CD4-positive, alpha-beta T cell treated with Interleukin-6 at 100 ng/mL for 8 hours (primary cell): ENCODE data around the gene CTDNEP1.

Experiments
- DNase-seq: peaks from one replicate; pipeline ENCODE4 v3.0.0-alpha.2; 2020; ENCODE audit warnings: mixed read lengths, low spot score

The CTDNEP1 gene

DNA sequence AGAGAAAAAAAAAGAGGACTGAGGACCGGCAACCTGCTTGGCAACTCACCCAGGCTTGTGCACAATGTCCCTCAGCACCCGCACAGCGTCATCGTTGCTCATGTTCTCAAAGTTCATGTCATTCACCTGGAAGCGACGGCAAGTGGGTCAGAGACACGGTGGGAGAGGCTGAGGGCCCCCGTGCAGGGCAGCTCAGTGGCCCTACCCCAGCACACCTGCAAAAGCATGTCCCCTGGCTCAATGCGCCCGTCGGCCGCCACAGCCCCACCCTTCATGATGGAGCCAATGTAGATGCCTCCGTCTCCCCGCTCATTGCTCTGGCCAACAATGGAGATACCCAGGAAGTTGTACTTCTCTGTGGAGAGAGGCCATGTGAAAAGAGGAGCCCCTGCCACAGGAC is 22.6 kb downstream of the CTDNEP1 start:
- no peak for DNase-seq

DNA sequence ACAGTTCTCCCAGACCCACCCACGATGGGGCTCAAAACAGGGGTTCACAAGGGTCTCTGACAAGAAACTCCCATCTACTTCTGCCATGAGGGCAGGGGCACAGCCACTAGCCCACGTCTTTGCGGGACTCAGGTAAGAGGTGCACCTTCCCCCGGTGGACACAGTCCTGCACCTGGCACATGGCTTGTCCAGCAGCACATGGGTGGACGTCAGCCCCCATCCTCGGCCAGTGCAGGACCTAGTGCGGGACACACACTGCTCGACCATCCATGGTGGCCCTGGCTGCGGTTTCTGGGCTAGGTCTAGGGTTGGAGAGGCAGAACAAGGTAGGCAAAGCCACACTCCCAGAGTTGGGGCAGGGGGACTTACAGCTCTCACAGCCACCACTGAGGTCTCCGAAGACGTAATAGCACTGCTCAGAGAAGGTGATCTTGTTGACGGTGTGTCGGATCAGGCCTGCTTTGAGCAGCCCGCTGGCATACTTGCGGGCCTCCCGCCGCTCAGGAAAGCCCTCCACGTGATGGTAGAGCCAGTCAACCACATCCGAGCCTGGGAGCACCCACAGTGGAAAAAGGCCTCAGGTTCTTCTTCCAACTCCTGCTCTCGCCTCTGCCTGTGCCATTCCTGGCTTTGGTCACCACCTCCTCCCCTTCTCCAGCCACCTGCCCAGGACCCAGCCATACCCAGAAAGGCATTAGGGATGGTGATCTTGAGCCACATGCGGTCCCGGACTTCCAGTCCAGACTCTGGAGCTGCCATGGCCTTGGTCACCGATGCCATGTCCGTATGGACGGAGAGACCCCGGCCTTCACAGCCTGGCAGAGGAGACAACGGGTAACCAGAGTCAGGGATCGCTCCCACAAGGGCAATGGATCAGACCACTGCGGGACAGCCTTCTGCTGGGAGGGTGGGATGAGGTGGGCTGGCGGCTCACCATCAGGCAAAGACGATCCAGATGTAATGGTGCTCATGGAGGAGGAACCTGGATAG is 24.5 kb downstream of the CTDNEP1 start:
- DNase-seq, result no peak

DNA sequence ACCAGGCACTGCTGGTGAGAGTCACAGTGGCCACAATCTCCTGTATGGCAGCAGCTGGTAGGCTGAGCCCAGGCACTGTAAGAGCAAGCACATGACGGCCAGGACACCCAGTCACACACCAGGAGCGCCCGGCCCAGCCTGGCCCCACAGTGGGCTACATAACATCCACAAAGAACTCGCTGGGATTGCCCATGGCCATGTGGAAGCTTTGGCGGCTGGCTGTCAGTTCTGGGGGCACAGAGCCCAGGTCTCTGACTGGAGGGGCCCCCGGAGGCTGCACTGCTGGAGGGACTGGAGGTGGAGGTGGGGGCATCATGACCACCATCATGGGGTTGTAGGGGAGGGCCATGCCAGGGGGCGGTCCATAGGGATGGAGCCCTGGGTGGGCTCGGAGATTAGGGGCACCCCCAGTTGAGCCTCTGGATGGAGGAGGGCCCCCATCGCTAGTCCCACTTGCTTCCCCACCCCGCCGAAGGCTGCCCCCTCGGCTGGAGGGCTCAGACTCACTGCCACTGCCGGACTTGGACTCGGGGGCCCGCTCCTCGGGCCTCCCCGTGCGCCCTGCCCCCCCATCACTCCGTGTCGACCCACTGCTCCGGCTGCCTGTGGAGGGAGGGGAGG is 25.7 kb downstream of the CTDNEP1 start:
- no peak for DNase-seq

DNA sequence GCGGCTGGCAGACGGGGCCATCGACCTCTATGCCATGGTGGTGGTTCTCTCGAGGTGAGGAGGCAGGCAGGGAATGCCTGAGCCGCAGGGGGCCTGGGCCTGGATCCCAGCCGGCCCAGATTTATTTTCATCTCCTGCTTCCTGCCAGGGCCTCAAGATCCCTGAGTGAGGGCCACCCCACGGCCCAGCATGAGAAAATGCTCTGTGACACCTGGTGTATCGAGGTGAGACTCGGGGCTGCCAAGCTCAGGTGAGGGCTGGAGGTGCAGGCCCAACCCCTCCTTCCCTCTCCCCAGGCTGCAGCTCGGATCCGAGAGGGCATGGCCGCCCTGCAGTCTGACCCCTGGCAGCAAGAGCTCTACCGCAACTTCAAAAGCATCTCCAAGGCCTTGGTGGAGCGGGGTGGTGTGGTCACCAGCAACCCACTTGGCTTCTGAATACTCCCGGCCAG is 26.8 kb downstream of the CTDNEP1 start:
- DNase-seq, result no peak

DNA sequence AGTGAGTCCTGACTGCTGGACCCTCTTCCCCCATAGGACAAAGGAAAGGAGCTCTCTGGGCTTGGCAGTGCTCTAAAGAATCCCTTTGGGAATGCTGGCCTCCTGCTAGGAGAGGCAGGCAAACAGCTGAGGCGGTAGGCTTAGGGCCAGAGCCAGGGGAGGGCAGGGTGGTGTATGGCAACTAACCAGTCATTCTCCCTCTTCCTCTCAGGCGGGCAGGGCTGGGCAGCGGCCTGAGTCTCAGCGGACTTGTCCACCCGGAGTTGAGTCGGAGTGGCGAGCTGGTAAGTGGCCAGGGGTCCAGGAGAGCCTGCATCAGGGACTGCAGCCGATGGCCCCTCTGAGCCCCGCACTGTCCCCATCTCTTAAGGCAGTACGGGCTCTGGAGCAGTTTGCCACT is 27.4 kb downstream of the CTDNEP1 start:
- DNase-seq, result no peak

DNA sequence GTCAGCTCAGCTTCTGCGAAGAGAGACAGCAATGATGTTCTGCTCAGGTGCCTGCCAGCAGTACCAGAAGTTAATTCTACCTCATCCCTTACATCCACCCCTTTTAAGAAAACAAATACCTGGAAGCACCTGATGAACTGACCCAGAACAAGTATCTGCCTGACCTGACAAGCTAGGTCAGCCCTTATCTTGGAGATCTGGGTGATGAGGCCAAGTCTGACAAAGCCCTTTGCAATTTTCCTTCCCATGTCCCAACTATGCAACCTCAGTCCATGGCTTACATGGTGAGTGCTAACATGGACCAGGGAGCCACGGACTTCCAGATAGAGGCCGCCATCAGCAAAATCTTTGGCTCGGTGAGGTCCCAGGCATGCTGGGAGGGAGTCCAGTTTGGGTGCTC is 28.2 kb downstream of the CTDNEP1 start:
- DNase-seq, result no peak

DNA sequence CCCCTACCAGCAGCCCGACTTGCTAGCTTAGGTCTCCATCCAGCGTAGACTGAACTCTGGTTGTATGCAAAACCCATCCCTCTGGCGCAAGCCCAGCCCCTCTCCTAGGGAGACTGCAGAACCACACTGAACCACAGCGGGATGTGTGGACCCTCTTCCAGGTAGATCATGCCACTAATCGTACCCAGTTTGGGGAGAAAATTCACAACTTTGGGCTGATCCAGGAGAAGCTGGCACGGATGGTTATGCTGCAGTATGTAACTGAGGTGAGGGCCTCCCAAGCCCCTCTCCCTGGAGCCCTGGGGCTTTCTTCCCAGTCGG is 28.6 kb downstream of the CTDNEP1 start:
- no peak for DNase-seq

DNA sequence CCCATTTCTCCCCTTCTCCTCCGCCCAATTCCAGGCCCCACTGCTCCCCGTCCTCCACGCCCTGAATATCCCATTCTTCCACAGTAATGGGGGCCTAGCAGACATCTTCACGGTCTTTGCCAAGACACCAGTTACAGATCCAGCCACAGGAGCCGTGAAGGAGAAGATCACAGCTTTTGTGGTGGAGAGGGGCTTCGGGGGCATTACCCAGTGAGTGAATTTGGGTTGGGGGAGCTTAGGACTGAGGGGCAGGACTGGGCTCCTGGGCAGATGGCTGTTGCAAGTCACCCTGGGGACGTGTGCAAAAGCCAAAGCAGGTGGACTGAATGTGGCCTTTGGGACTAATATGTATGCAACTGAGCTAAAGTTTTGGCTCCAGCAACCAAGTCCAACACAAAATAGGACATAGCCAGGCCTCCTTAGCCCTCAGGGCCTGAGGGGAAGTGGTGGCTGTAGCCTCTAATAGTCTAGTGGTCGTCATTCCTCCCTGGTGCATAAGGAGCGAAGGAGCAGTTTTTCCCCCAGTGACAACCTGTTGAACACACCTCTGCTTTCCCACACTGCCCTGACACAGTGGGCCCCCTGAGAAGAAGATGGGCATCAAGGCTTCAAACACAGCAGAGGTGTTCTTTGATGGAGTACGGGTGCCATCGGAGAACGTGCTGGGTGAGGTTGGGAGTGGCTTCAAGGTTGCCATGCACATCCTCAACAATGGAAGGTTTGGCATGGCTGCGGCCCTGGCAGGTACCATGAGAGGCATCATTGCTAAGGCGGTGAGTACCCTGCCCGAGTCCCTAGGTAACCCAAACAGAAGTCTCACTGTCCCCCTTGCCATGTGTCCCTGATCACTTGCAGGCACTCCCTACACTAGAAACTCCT is 29.2 kb downstream of the CTDNEP1 start:
- no peak for DNase-seq

DNA sequence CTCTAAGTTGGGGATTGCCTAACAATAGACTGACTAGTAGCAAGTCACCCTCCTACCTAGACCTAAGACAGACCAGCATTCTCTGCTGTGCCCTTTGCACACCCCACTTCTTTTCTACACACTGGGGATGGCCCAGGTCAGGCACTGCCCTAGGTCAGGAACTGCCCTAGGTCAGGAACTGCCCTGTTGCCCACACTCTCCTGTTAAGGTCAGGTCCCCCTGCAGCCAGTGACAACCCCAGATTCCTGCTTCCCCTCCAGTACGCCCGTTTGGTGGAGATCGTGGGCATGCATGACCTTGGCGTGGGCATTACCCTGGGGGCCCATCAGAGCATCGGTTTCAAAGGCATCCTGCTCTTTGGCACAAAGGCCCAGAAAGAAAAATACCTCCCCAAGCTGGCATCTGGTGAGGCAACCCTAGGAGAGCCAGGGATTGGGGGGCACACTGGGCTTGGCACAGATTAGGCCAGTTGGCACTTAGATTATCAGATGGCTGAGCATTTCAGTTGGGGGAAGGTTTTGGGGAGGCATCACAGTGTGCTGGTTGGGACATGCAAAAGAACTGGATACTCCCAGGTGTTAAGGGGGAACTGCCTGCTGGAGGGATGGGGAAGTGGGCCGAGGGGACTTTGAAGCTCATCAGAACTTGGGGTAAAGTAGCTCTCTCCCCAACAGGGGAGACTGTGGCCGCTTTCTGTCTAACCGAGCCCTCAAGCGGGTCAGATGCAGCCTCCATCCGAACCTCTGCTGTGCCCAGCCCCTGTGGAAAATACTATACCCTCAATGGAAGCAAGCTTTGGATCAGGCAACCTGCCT is 30.0 kb downstream of the CTDNEP1 start:
- DNase-seq, result no peak

DNA sequence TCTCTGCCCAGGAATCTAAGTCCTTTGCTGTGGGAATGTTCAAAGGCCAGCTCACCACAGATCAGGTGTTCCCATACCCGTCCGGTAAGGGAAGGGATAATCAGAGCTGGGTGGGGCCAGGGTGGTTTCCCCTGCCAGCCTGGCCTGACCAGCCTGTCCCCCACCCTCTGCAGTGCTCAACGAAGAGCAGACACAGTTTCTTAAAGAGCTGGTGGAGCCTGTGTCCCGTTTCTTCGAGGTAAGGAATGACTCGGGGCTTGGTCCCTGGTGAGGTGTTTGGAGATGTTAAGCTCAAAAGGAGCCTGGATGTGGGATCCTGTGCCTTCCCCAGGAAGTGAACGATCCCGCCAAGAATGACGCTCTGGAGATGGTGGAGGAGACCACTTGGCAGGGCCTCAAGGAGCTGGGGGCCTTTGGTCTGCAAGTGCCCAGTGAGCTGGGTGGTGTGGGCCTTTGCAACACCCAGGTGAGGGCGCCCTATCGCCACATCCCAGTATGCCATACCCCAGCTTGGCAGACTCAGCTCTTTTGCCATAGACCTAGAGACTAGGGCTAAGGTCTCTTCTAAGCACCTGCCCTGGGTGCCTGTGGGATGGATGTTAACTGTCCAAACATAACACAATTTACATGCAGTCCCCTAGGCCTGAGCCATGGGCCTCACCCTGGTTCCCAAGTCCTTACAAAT is 30.8 kb downstream of the CTDNEP1 start:
- peak; percentile 69 for DNase-seq

DNA sequence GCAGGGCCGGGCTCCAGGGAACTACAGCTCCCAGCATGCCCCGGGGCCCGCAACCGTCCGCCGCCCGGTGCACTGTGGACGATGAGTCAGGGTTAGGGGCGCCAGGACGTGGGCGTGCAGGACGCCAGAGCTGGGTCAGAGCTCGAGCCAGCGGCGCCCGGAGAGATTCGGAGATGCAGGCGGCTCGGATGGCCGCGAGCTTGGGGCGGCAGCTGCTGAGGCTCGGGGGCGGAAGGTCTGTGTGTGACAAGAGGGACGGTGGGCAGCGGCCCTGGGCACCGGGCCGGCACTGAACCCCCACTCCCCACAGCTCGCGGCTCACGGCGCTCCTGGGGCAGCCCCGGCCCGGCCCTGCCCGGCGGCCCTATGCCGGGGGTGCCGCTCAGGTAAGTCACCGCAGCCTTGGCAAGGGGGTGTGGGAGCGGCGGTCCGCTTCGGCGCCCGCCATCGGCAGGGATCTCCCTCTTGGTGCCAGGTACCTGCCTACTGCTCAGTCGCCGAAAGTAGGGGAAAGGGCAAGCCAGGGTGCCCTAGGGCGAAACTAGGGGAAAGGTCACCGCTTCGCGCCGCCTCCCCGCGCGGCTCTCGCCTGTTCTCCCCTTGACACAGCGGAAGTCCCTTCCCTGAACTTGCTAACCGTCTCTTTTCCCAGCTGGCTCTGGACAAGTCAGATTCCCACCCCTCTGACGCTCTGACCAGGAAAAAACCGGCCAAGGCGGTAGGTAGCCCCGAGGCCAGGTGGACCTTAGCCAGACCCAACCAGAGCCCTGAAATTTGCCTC is 31.5 kb downstream of the CTDNEP1 start, which contains the start of the genes ACADVL and DLG4:
Gene ACADVL, plus strand, starts transcription at position 127 of the 781 bp plus-strand sequence. Its CDS starts 47 bp downstream, at position 174.
Gene DLG4, minus strand, starts transcription at position 25 of the 781 bp plus-strand sequence.
- peak; percentile 73 for DNase-seq

DNA sequence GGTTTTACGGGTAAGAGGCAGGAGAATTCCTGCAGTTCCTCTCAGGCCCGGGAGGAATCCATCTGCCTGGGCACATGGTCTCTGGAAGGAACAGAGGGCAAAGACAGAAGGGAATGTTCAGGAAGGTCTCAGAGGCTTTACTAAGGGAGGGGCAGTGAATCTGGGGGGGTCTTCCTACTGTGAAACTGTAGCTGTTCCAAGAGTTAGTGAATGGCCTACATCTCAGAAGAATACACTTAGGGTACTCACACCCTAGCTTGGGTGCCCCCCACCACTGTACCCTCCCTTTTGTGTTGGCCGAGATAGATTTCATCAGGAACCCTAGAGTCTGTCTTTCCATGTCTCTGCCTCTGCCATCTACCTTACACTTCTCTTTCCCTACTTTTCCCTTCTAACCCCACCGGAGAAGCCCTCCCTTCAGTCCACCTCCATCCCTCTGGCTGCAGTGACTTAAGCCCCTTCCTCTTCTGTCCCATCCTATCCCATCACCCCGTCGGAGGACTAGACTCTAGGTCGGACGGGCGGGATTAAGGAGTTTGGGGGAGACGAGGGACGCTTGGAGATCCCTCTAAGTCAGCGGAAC is 32.2 kb downstream of the CTDNEP1 start:
- DNase-seq, result no peak

DNA sequence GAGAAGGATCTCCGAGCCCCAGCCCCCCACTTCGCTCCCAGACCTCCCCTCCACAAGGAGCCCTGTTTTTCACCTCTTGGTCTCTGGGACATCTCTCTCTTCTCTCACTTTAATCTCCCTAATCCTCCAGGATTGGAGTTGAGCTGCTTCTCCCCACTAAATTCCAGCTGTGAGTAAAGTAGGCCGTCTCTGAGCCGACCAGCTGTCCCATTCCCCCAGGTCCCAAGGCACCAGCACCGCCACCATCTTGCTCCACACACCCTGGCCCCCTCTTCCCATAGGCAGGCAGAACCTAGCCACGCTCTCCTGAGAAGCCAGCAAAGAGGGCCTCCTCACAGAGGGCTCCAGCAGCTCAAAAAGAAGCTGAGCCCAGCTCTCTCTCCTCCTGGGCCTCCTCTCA is 32.8 kb downstream of the CTDNEP1 start:
- DNase-seq, result no peak

DNA sequence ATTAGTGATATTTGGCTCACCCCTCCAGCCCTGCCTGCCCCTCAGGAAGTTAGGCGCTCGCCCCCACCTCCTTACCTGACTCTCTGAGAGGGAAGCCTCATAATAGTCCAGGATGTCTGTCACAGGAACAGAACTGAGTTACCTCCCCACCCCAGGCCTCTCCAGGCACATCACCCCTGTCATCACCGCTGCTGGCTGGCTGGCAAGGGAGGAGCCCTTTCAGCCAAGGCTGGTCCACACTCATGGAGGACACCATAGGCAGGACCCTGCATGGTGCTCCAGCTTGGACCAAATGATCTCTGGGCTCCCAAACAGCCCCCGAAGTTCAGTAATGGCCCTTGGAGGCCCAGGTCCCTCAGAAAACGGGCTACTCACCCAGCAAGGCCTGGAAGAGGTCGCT is 33.4 kb downstream of the CTDNEP1 start:
- no peak for DNase-seq

DNA sequence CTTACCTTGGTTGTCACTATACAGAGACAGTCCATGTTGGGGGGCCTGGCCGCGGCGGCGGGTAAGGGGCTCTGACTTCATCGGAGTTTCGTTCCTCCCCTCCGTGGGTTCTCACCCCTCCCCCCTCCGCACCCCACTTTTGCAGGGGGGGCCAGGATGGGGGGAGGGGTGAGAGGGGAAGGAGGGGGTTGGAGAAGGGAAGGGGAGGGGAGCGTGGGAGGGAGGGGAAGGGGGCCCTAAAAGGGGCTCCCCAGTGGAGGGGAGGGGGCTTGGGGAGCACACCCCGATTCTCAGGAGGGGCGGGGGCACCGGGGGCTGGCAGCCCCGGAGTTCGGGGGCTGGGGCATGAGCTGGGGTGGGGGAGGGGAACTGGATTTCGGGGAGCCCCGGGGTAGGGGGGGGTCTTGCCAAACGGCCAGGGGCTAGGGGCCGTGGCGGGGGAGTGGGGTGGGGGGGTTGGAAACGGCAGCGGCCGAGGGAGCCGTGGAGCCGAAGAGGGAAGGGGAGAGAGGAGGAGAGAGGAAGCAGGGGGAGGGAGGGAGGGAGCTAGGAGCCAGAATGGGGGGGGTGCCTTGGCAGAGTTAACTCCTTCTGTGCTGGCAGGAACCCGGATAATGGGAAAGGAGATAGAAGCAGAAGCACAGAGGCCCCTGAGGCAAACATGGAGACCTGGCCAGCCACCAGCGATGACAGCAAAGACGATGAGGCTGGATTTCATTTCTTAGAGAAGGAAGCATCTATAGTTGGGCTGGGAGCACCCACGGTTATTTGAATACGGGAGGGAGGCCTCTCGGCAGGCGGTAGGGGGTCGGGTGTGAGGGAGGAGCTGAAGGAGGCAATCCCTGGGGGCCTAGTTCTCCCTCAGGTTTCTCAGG is 34.2 kb downstream of the CTDNEP1 start:
- no peak for DNase-seq

DNA sequence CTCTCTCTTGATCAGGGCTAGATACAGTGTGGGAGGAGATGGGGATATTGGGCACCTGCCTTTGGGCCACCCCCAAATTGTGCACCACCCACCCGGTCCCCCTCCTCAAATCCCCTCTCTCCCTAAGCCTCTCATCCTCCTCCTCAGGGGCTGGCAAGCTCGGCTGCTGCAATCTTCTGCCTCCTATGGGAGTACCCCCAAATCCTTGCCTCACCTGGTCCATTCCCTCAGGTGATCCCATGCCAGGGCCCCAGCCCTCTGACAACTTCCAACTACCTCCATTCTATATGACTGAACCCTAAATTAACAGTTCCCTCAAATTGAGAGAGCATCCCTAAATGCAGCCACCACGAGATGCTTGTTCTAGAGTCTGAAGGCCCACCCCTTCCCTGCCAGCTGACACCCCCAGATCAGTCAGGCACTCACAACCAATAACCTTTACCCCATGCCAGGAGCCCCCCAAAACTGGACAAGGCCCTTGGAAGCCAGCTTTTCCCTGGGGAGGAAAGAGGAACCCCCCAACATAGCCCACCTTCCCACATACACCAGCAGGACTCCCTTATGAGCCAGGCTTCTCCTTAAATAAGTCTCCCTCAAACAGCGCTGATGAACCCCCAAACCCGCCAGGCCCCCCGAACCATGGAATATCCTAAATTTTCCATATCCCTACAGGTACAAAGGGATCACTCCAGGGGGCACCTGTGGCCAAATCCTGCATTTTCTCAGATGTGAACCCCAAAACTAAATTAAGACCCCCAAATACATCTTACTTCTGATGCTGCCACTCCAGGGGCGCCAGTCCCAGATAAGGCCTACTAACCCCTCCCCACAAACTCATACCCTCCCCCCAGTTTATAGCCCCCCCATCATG is 35.1 kb downstream of the CTDNEP1 start:
- no peak for DNase-seq

DNA sequence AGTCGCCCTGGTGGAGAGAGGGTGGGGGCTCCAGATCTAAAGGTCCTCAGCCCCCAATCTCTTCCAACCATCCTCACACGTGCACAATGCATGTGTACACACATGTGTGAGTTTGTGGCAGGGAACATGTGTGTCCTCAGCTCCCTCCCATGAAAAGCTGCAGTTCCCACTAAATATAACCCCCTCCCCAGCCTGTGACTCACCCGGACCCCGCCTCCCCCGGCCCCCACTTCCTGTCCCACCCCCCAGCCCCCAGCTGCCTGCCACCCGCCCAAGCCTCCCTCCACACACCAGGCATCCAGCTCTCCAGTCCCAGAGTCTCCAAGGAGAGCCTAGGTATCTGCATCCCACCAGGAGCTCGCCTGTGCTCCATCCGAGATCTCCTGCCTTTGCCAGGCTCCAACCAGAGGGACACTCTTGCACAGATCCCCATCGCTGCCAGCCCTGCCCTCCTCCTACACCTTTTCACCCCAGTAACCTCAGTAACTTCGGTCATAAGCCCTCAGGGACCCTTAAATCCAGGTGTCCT is 35.8 kb downstream of the CTDNEP1 start:
- no peak for DNase-seq
